BE2C (cell line): ENCODE measurements around the gene FAM81A.

ENCODE experiments used
- DNase-seq: peaks from one replicate; pipeline ENCODE4 v3.0.0-alpha.2; 2020
- H3K27me3 ChIP-seq: fragments of 250-450 bp; sonication (Bioruptor Pico); 2 replicates; pipeline ENCODE4 v1.5.1; 2020; ENCODE audit warnings: mild to moderate bottlenecking
- H3K36me3 ChIP-seq: fragments of 250-450 bp; sonication (Bioruptor Pico); 2 replicates; pipeline ENCODE4 v1.5.1; 2020; ENCODE audit warnings: mild to moderate bottlenecking
- H3K4me1 ChIP-seq: fragments of 250-450 bp; sonication (Bioruptor Pico); 2 replicates; pipeline ENCODE4 v1.5.1; 2020
- H3K4me3 ChIP-seq: 2 replicates; pipeline ENCODE4 v1.5.1; 2011; ENCODE audit warnings: low read depth, low read length
- H3K9me3 ChIP-seq: fragments of 250-450 bp; sonication (Bioruptor Pico); 2 replicates; pipeline ENCODE4 v1.5.1; 2020
- CTCF ChIP-seq: IDR thresholded peaks from 2 replicates; pipeline ENCODE4 v1.5.1; 2012; ENCODE audit warnings: mild to moderate bottlenecking, low read depth, low read length

Gene FAM81A

GRCh38 chr15:59550956-59551355 lies 113.0 kb downstream of the FAM81A start:
- Histone ChIP-seq H3K36me3 (no peaks in the 10 kb centered on the region), H3K9me3 (no peaks in the 10 kb centered on the region), H3K27me3 (peaks cover 17% of the 10 kb centered on the region), H3K4me1 (no peaks in the 10 kb centered on the region), H3K4me3 (no peak overlapping the region)
- DNase-seq: no peak
- TF ChIP-seq CTCF: no peak

- H3K36me3 ChIP-seq: no peaks in the 10 kb centered on the region
- no peak for DNase-seq
- no peaks in the 10 kb centered on the region for H3K4me1 ChIP-seq
- H3K9me3 ChIP-seq: no peaks in the 10 kb centered on the region
- peaks cover 26% of the 10 kb centered on the region for H3K27me3 ChIP-seq
- H3K4me3 ChIP-seq: no peak overlapping the region
- TF ChIP-seq CTCF: no peak
These were observed 116.1 kb downstream of the FAM81A start for GRCh38 chr15:59553879-59554735.

- no peaks in the 10 kb centered on the region for H3K4me1 ChIP-seq
- no peaks in the 10 kb centered on the region for H3K36me3 ChIP-seq
- no peak for DNase-seq
- no peak overlapping the region for H3K4me3 ChIP-seq
- TF ChIP-seq CTCF: no peak
- peaks cover 26% of the 10 kb centered on the region for H3K27me3 ChIP-seq
- no peaks in the 10 kb centered on the region for H3K9me3 ChIP-seq
These were observed 117.7 kb downstream of the FAM81A start for GRCh38 chr15:59555696-59556095.

- Histone ChIP-seq H3K36me3 (no peaks in the 10 kb centered on the region), H3K27me3 (peaks cover 32% of the 10 kb centered on the region), H3K4me3 (no peak overlapping the region), H3K4me1 (no peaks in the 10 kb centered on the region), H3K9me3 (no peaks in the 10 kb centered on the region)
- DNase-seq: no peak
- TF ChIP-seq CTCF: no peak
These were observed 118.4 kb downstream of the FAM81A start for GRCh38 chr15:59556380-59556779.

- Histone ChIP-seq H3K4me3 (no peak overlapping the region), H3K36me3 (no peaks in the 10 kb centered on the region), H3K4me1 (no peaks in the 10 kb centered on the region), H3K27me3 (peaks cover 35% of the 10 kb centered on the region), H3K9me3 (no peaks in the 10 kb centered on the region)
- TF ChIP-seq CTCF: no peak
- DNase-seq: no peak
These were observed 119.6 kb downstream of the FAM81A start for GRCh38 chr15:59557581-59557980.

GRCh38 chr15:59558851-59559250 lies 120.9 kb downstream of the FAM81A start:
- Histone ChIP-seq H3K4me1 (no peaks in the 10 kb centered on the region), H3K4me3 (no peak overlapping the region), H3K36me3 (no peaks in the 10 kb centered on the region), H3K27me3 (peaks cover 30% of the 10 kb centered on the region), H3K9me3 (no peaks in the 10 kb centered on the region)
- no peak for TF ChIP-seq CTCF
- DNase-seq: no peak
